Brain pericyte (primary cell): ENCODE results near the gene GHRHR.

Experiments
- DNase-seq: peaks from one replicate; pipeline ENCODE4 v3.0.0-alpha.2; 2012; ENCODE audit warnings: low read depth, low spot score

Gene GHRHR

GRCh38 chr7:30928254-30928872 is 35.4 kb upstream of the GHRHR start:
- no peak for DNase-seq

DNA sequence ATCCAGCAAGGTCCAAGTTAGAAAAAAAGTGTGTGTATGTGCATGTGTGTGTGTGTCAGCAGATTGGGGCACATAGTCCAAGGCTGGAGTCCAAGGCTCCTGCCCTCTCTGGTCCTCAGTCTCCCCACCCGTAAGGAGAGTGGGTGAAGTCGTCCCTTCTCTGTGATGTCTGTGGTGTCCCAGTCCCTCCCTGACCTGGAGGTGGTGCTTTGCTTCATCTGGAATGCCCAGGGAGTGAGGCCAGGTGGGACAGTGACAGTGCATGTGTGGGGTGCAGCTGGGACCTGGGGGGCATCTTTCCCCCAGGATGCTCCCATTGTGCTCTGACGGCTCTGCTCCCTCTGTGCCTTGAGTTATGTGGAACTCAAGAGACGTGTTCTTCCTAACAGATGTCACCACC is 34.1 kb upstream of the GHRHR start:
- DNase-seq = no peak

DNA sequence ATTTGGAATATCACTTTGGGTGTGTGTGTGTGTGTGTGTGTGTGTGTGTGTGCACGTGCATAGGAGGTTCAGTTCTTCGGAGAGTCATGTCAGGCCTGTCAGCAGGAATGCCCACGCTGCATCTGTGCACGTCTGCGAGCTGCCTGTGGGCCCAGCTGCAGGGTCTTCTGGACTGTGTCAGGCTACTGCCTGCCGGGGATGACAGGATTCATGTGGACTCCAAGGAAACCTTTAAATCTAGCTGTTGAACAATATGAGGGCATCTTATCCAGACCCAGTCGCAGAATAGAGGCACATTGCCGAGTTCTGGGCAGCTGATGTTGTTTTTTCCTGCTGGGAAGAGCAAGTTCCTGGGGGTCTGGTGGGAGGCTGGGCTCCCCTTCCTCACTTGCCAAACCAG is 33.1 kb upstream of the GHRHR start:
- no peak for DNase-seq

DNA sequence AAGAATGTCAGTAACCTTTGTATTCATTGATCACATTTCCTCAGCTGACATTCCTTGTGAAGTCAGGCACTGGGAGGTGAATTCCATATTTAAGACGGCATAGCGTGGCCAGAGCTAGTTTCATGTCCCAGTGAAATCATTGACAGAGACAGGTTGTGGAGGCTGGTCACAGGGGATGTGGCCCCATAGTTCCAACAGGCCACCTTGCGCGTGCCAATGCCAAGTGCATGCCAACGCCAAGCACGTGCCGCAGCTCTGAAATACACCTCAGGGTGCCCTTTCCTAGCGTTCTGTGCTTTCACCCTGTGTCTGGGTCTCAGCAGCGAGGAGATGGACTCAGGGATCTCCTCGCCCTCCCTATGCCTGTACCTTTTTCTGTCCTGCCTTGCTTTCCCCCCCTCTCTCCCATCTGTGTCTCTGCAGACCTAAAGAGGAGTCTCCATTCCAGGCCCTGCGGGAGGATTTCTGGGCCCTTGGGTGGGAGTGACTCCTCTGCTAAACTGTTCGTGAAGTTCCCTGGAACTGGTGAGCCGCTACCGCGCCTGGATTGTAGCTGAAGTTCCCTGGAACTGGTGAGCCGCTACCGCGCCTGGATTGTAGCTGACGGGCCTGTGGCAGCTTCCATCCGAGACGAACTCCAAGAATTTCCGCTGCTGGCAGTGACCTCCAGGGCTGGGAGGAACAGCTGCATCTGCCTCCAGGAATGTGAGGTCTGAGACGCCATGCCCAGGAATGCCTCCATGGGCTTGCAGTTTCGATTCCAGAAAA is 32.4 kb upstream of the GHRHR start:
- no peak for DNase-seq

- DNase-seq = no peak
Measured at GRCh38 chr7:30931929-30932540, 31.7 kb upstream of the GHRHR start.

DNA sequence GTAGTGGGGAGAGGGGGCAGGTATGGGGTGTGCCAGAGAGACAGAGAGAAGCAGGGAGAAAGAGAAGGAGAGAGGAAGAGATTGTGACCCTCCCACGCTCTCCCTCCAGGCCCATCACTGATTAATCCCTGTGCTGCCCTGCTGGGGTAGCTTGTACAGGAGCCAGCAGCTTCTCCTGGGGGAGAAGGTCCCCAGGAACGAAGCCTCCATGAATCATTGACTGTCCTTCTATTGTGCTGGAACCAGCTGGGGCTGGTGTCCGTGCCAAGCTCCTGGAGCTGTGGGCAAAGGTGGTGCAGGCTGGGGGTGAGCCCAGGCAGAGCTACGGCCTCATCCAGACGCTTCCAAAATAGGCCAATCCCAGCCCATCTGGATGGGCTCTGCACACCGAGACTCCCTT is 31.2 kb upstream of the GHRHR start:
- DNase-seq = no peak

GRCh38 chr7:30933124-30933974 is 30.4 kb upstream of the GHRHR start:
- no peak for DNase-seq

- DNase-seq = no peak
Measured at GRCh38 chr7:30934225-30934624, 29.5 kb upstream of the GHRHR start.

- DNase-seq = no peak
Measured at GRCh38 chr7:30934732-30935568, 28.8 kb upstream of the GHRHR start.

DNA sequence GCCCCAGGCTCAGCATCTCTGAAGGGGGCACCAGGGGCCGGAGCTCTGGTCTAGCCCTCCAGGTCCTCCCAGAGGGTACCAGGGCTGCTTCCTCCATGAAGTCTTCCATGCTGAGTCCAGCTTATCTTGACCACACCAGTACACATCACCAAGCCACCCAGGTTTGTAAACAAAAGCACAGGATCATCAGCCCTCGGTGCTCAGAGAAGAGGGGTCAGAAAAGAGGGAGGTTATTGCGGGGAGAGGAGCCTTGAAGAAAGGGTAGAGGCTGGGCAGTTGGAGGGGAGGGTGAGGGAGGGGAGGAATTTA is 28.2 kb upstream of the GHRHR start:
- no peak for DNase-seq

DNA sequence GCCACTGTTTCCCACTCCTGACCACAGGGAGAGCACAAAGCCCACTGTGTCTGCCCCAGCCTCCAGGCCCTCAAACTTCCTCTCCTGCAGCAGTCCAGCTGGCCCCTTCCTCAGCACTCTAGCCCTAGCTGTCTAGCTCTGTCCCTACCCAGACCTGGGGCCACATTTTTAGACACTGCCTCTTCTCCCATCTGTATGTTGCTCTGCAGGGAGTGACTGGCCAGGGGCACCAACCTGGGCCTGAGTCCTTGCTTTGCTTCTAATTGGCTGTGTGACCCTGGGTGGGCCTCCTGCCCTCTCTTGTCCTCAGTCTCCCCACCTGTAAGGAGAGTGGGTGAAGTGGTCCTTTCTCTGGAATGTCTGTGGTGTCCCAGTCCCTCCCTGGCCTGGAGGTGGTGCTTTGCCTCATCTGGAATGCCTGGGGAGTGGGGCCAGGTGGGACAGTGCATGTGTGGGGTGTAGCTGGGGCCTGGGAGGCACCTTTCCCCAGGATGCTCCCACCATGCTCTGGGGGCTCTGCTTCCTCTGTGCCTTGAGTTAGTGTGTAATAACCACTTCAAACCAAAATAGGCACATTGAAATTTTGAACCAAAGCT is 27.0 kb upstream of the GHRHR start:
- no peak for DNase-seq

DNA sequence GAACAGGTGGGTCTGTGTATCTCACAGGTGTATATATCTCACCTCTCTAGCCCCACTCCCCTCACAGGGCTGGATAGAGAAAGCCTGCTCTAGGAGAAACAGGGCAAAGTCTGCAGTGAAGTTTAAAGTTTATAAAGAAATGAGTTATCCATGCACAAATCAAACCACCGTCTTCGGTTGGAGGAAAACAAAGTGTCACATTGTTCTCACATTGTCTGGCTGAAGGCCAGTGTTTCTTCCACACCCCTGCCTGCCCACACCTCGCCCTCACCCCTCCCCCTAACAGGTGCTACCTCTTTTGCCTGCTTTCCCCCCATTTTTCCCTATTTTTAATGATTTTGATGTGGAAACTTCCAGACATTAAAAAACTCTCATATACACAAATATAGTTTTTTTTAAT is 26.3 kb upstream of the GHRHR start:
- no peak for DNase-seq

- DNase-seq = no peak
Measured at GRCh38 chr7:30938435-30939316, 25.1 kb upstream of the GHRHR start.

DNA sequence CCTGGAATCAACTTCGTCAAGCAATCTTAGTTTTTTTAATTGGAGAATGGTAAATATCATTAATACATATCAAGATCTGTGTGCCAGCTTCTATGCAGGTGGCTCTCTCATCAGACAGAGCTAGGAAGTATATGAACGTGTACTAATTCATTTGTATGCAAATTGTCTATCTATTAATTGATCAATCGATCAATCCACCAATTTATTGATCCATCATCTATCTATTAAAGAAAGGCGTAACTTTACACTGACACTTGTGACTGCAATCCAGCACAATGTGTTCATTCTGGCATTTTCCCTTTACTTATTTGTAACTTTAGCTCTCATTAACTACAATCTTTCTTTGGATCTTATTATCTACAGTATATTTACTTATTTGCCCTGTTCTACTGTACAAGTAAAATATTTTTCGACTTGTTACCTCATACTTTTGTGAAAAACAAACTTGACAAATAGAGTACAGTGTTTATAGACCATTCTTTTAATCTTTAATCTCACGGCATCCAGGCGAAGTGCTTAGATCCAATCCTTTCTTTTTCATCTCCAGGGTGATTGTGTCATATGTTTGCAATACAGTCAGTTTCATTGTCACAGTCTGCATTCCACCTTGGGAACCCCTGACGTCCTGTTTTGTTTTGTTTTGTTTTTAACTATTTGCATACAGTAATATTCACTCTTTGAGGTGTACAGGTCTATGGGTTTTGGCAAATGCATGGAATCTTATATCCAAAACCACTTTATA is 22.0 kb upstream of the GHRHR start:
- no peak for DNase-seq

GRCh38 chr7:30950197-30950596 is 13.6 kb upstream of the GHRHR start:
- no peak for DNase-seq

- no peak for DNase-seq
Measured at GRCh38 chr7:30954914-30955313, 8.8 kb upstream of the GHRHR start.

- no peak for DNase-seq
Measured at GRCh38 chr7:30956704-30957103, 7.0 kb upstream of the GHRHR start.

GRCh38 chr7:30965372-30965771 is 1.6 kb downstream of the GHRHR start:
- DNase-seq = no peak

DNA sequence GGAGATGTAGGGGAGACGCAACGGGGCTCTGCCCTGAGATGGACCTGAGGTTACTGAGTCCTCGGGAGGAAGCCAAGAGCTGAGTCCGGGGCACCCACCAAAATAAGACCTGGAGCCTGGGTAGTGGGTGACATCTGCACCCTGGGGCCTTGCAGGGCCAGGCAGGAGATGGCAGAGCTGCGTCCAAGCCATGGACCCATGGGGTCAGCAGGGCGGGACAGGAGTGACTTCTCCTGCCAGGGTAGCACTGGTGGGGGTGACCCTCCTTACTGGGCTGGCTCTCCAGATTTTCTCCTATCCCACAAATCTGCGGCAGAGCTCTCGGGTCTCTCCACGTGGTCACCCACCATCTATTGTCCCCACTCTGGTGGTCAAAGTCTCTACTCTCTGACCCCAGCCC is 2.1 kb downstream of the GHRHR start:
- DNase-seq = no peak
